Liver (tissue), 9 donors: ENCODE results near the gene SP3. TPM values are rescaled to one million over a fixed set of nuclear protein-coding genes. Genes with fewer than 3 reads are reported as not detected.

Experiments
- DNase-seq: peaks from one replicate; pipeline ENCODE4 v3.0.0-alpha.2; 2017; ENCODE audit warnings: low spot score
- H3K27ac ChIP-seq, 2 donors: one replicate each; pipeline ENCODE4 v1.7.0; 2013; ENCODE audit warnings: inconsistent platforms in 2 of 2, low read length in 2 of 2, control low read depth in 1 of 2, low read depth in 1 of 2, mild to moderate bottlenecking in 1 of 2
- H3K27me3 ChIP-seq, 4 donors: one replicate each; pipeline versions ENCODE4 v1.6.1 to v1.7.0; 2013; ENCODE audit warnings: low read length in 3 of 4, inconsistent platforms in 1 of 4, mild to moderate bottlenecking in 1 of 4, moderate library complexity in 1 of 4; ENCODE audit not compliant: control insufficient read depth in 4 of 4, insufficient read depth in 4 of 4
- H3K36me3 ChIP-seq, 4 donors: one replicate each; pipeline versions ENCODE4 v1.6.1 to v1.7.0; 2013; ENCODE audit warnings: low read length in 3 of 4, mild to moderate bottlenecking in 3 of 4, low read depth in 1 of 4, moderate library complexity in 1 of 4; ENCODE audit not compliant: control insufficient read depth in 4 of 4, insufficient read depth in 3 of 4
- H3K4me1 ChIP-seq, 4 donors: one replicate each; pipeline versions ENCODE4 v1.6.1 to v1.7.0; 2013; ENCODE audit warnings: low read length in 3 of 4, mild to moderate bottlenecking in 3 of 4, moderate library complexity in 1 of 4; ENCODE audit not compliant: control insufficient read depth in 4 of 4, insufficient read depth in 4 of 4
- H3K4me3 ChIP-seq, 3 donors: one replicate each; pipeline versions ENCODE4 v1.6.1 to v1.7.0; 2013; ENCODE audit warnings: low read length in 3 of 3, control low read depth in 1 of 3, low read depth in 1 of 3, mild to moderate bottlenecking in 1 of 3
- H3K9ac ChIP-seq, 2 donors: one replicate each; pipeline ENCODE4 v1.7.0; 2013; ENCODE audit warnings: low read length in 2 of 2, mild to moderate bottlenecking in 2 of 2, moderate library complexity in 2 of 2, control low read depth in 1 of 2, low read depth in 1 of 2
- H3K9me3 ChIP-seq, 4 donors: one replicate each; pipeline versions ENCODE4 v1.6.1 to v1.7.0; 2013; ENCODE audit warnings: low read length in 3 of 4; ENCODE audit not compliant: control insufficient read depth in 4 of 4
- ATF3 ChIP-seq: IDR thresholded peaks from 2 replicates; pipeline ENCODE4 v1.6.1; 2016; ENCODE audit warnings: antibody characterized with exemption
- EGR1 ChIP-seq, 2 donors: IDR thresholded peaks; 2 replicates each; pipeline ENCODE4 v1.6.1; 2016 to 2018; ENCODE audit warnings: antibody characterized with exemption in 2 of 2, low read depth in 2 of 2
- HNF4A ChIP-seq, 2 donors: conservative IDR thresholded peaks; 2 replicates each; pipeline ENCODE4 v1.6.1; 2016; ENCODE audit warnings: antibody characterized with exemption in 2 of 2, mild to moderate bottlenecking in 2 of 2
- HNF4G ChIP-seq: IDR thresholded peaks from 2 replicates; pipeline ENCODE4 v1.6.1; 2016; ENCODE audit warnings: antibody characterized with exemption
- JUND ChIP-seq, 2 donors: IDR thresholded peaks; 2 replicates each; pipeline ENCODE4 v1.6.1; 2016; ENCODE audit warnings: antibody characterized with exemption in 2 of 2
- RAD21 ChIP-seq, 2 donors: IDR thresholded peaks; 2 replicates each; pipeline ENCODE4 v1.6.1; 2016; ENCODE audit warnings: antibody characterized with exemption in 2 of 2, mild to moderate bottlenecking in 2 of 2
- REST ChIP-seq: IDR thresholded peaks from 2 replicates; pipeline ENCODE4 v1.6.1; 2016; ENCODE audit warnings: antibody characterized with exemption, mild to moderate bottlenecking
- RXRA ChIP-seq, 2 donors: IDR thresholded peaks; 2 replicates each; pipeline ENCODE4 v1.6.1; 2017 to 2018; ENCODE audit warnings: antibody characterized with exemption in 2 of 2, mild to moderate bottlenecking in 1 of 2
- SP1 ChIP-seq: IDR thresholded peaks from 2 replicates; pipeline ENCODE4 v1.6.1; 2018; ENCODE audit warnings: antibody characterized with exemption, mild to moderate bottlenecking
- TAF1 ChIP-seq: conservative IDR thresholded peaks from 2 replicates; pipeline ENCODE4 v1.6.1; 2016; ENCODE audit warnings: antibody characterized with exemption, mild to moderate bottlenecking
- YY1 ChIP-seq: IDR thresholded peaks from 2 replicates; pipeline ENCODE4 v1.6.1; 2016; ENCODE audit warnings: antibody characterized with exemption, mild to moderate bottlenecking
- WGBS: extraction: QIAGEN DNeasy Blood & Tissue Kit; methylation state at CpG from one replicate; pipeline ENCODE4 v1.1.7; 2013; 5-methylcytosine and 5-hydroxymethylcytosine counted together
- polyA plus RNA-seq, 2 donors: library from polyadenylated mRNA; stranded (reverse) in 1 of 2; unstranded in 1 of 2; fragments of 200-250 nt in 1 of 2; fragments of >200 nt in 1 of 2; fragmentation: Nextera tagmentation in 1 of 2; extraction: Ambion mirVana in 1 of 2; gene quantifications; one replicate each; pipeline versions ENCODE4 v1.2.1 to v1.2.3, GENCODE V29; 2013 to 2015
- total RNA-seq, 2 donors: library from RNA; depleted of rRNA; stranded (reverse); fragments of >200 nt; gene quantifications; one replicate each; pipeline ENCODE4 v1.2.3, GENCODE V29; 2014
- TF ChIP-seq, protein P1 (sequence below): IDR thresholded peaks from 2 replicates; pipeline ENCODE4 v1.6.1; 2016; ENCODE audit warnings: antibody characterized with exemption
- donor health status: healthy.
- donor health status: healthy.
- donor health status: healthy.
- donor health status: healthy.
- donor health status: healthy.

SP3 gene
- total and polyA plus RNA-seq, 4 donors: 10.0 to 83.7 (median 33.2) TPM

GRCh38 chr2:173966274-173967098 is 1.3 kb upstream of the SP3 start:
- WGBS: 22% methylated on average over 8 of the region's 8 CpGs

DNA sequence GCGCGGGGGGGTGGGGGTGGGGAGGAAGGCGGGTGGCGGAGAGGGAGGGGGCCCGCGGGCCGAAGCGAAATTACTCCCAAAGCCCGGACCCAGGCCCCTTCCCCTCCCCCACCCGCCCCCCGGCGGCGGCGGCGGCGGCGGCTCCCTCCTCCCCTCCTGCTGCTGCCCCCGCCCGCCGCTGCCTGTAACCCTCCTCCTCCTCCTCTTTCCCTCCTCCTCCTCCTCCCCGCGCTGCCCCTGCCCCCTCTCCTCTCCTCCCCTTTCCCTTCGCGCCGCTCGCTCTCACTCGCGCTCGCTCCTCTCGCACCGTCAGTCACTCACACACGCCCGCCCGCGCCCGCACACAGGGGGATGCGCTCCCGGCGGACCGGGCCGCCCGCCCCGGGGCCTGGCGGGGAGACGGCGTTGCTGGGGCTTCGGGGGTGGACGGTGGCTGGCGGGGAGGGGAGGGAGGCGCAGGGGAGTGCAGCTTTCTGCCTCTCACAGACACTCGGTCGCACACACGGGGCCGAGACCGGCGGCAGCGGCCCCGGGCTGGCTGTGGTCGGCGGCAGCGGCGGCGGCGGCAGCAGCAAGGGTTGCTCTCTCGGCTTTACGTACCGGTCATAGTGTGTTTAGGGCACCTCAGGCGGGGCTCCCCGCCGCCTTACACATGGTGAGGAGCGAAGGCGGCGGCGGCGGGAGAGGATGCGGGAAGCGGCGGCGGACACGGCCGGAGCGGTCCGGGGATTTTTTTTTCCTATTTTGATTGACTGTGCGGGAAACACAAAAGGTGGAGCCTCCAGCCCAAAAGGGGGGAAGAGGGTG is 405 bp downstream of the SP3 start:
- Histone ChIP-seq H3K9ac (peak overlapping the region; percentile 60 to 61), H3K27me3 (no peaks in the 10 kb centered on the region), H3K27ac (peak overlapping the region; percentile 100), H3K36me3 (no peaks in the 10 kb centered on the region), H3K4me3 (peak overlapping the region; percentile 47 to 97 (median 97)), H3K4me1 (peaks cover 2 to 37% (median 20%) of the 10 kb centered on the region in 4 donors), H3K9me3 (no peaks in the 10 kb centered on the region)
- under 1% methylated on average over 83 of the region's 84 CpGs for WGBS
- peak; percentile 80 for DNase-seq
- TF ChIP-seq JUND (IDR thresholded peaks at IDR 0.05): no peak
- TF ChIP-seq, protein P1, sequence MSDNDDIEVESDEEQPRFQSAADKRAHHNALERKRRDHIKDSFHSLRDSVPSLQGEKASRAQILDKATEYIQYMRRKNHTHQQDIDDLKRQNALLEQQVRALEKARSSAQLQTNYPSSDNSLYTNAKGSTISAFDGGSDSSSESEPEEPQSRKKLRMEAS: no peak
- no peak for TF ChIP-seq RXRA (IDR thresholded peaks at IDR 0.05)
- TF ChIP-seq ATF3: no peak
- TF ChIP-seq YY1: no peak
- TF ChIP-seq TAF1: peak; percentile 90
- no peak for TF ChIP-seq RAD21 (IDR thresholded peaks at IDR 0.05)
- TF ChIP-seq HNF4G: no peak

More at GRCh38 chr2:173966274-173967098, 1.3 kb upstream of the SP3 start:
- peak overlapping the region; percentile 73 to 82 for H3K9ac ChIP-seq
- TF ChIP-seq HNF4G (no peak), SP1 (peak; percentile 77), HNF4A (conservative IDR thresholded peaks at IDR 0.05) (peak; percentile 37 to 56), RXRA (IDR thresholded peaks at IDR 0.05) (peak in 1 of 2 donors; percentile 41), RAD21 (IDR thresholded peaks at IDR 0.05) (peak; percentile 5 to 28), REST (peak; percentile 57), YY1 (no peak), EGR1 (IDR thresholded peaks at IDR 0.05; ENCODE audit: low read depth in 2 of 2) (peak in 1 of 2 donors; percentile 6), TAF1 (peak; percentile 49)
- peak overlapping the region; percentile 100 for H3K27ac ChIP-seq
- H3K9me3 ChIP-seq: no peaks in the 10 kb centered on the region
- H3K4me1 ChIP-seq: peaks cover 0 to 32% (median 17%) of the 10 kb centered on the region in 4 donors
- DNase-seq: no peak
- peak overlapping the region; percentile 51 to 97 (median 97) for H3K4me3 ChIP-seq
- no peaks in the 10 kb centered on the region for H3K36me3 ChIP-seq
- H3K27me3 ChIP-seq: no peaks in the 10 kb centered on the region
